Subcutaneous abdominal adipose tissue (tissue), 5 donors: ENCODE data around the gene CLCN6.

Experiments used
- H3K27ac ChIP-seq: one replicate; pipeline ENCODE4 v1.7.0; 2013; ENCODE audit warnings: low read depth, mild to moderate bottlenecking, inconsistent platforms, low read length, moderate library complexity
- H3K27me3 ChIP-seq, 5 donors: one replicate each; pipeline ENCODE4 v1.7.0; 2013; ENCODE audit warnings: low read length in 5 of 5, inconsistent platforms in 1 of 5; ENCODE audit not compliant: control insufficient read depth in 5 of 5, insufficient read depth in 4 of 5
- H3K36me3 ChIP-seq, 5 donors: one replicate each; pipeline ENCODE4 v1.7.0; 2013; ENCODE audit warnings: low read length in 5 of 5; ENCODE audit not compliant: control insufficient read depth in 5 of 5, insufficient read depth in 5 of 5
- H3K4me1 ChIP-seq, 5 donors: one replicate each; pipeline ENCODE4 v1.7.0; 2013; ENCODE audit warnings: low read length in 5 of 5, mild to moderate bottlenecking in 3 of 5, moderate library complexity in 1 of 5; ENCODE audit not compliant: control insufficient read depth in 5 of 5, insufficient read depth in 5 of 5
- H3K4me3 ChIP-seq, 5 donors: one replicate each; pipeline ENCODE4 v1.7.0; 2013; ENCODE audit warnings: low read length in 5 of 5, low read depth in 1 of 5
- H3K9ac ChIP-seq, 5 donors: one replicate each; pipeline ENCODE4 v1.7.0; 2013; ENCODE audit warnings: low read length in 5 of 5, mild to moderate bottlenecking in 4 of 5, moderate library complexity in 3 of 5
- H3K9me3 ChIP-seq, 5 donors: one replicate each; pipeline ENCODE4 v1.7.0; 2013; ENCODE audit warnings: low read length in 5 of 5; ENCODE audit not compliant: control insufficient read depth in 5 of 5
- donor health status: healthy.
- donor health status: healthy.
- donor health status: healthy.
- donor health status: healthy.
- donor health status: healthy.

The CLCN6 gene

GRCh38 chr1:11860083-11860482 is 54.1 kb downstream of the CLCN6 start:
- peaks cover 31 to 42% (median 34%) of the 10 kb centered on the region in 5 donors for H3K27me3 ChIP-seq

GRCh38 chr1:11860587-11860986 is 54.6 kb downstream of the CLCN6 start:
- no peak overlapping the region for H3K27ac ChIP-seq
- H3K4me1 ChIP-seq = peaks cover 0 to 3% (median 0%) of the 10 kb centered on the region in 5 donors
- no peak overlapping the region for H3K9ac ChIP-seq
- no peak overlapping the region for H3K4me3 ChIP-seq
- peaks cover 31 to 42% (median 34%) of the 10 kb centered on the region in 5 donors for H3K27me3 ChIP-seq
- H3K36me3 ChIP-seq = no peaks in the 10 kb centered on the region
- peaks cover 0 to 2% (median 0%) of the 10 kb centered on the region in 5 donors for H3K9me3 ChIP-seq

More at GRCh38 chr1:11860083-11860482, 54.1 kb downstream of the CLCN6 start:
- Histone ChIP-seq H3K4me3 (no peak overlapping the region), H3K36me3 (no peaks in the 10 kb centered on the region), H3K9ac (no peak overlapping the region), H3K4me1 (peaks cover 0 to 3% (median 0%) of the 10 kb centered on the region in 5 donors), H3K9me3 (peaks cover 0 to 2% (median 0%) of the 10 kb centered on the region in 5 donors), H3K27ac (no peak overlapping the region)

- H3K4me1 ChIP-seq = peaks cover 0 to 3% (median 0%) of the 10 kb centered on the region in 5 donors
- H3K27me3 ChIP-seq = peaks cover 24 to 35% (median 28%) of the 10 kb centered on the region in 5 donors
- no peaks in the 10 kb centered on the region for H3K36me3 ChIP-seq
- no peak overlapping the region for H3K27ac ChIP-seq
- no peak overlapping the region for H3K4me3 ChIP-seq
- peaks cover 0 to 2% (median 0%) of the 10 kb centered on the region in 5 donors for H3K9me3 ChIP-seq
- no peak overlapping the region for H3K9ac ChIP-seq
These were observed 56.9 kb downstream of the CLCN6 start for GRCh38 chr1:11862890-11863289.

GRCh38 chr1:11868331-11868980 is 62.5 kb downstream of the CLCN6 start:
- Histone ChIP-seq H3K27me3 (peaks cover 0 to 16% (median 0%) of the 10 kb centered on the region in 5 donors), H3K4me1 (peaks cover 0 to under 1% (median 0%) of the 10 kb centered on the region in 5 donors), H3K9me3 (no peaks in the 10 kb centered on the region), H3K4me3 (no peak overlapping the region), H3K36me3 (no peaks in the 10 kb centered on the region), H3K27ac (no peak overlapping the region), H3K9ac (no peak overlapping the region)

GRCh38 chr1:11869104-11869503 is 63.1 kb downstream of the CLCN6 start:
- Histone ChIP-seq H3K27me3 (peaks cover 0 to 17% (median 0%) of the 10 kb centered on the region in 5 donors), H3K4me3 (no peak overlapping the region), H3K36me3 (no peaks in the 10 kb centered on the region), H3K27ac (no peak overlapping the region), H3K4me1 (peaks cover 0 to 7% (median 0%) of the 10 kb centered on the region in 5 donors), H3K9ac (no peak overlapping the region), H3K9me3 (no peaks in the 10 kb centered on the region)

- Histone ChIP-seq H3K9me3 (no peaks in the 10 kb centered on the region), H3K27ac (no peak overlapping the region), H3K9ac (no peak overlapping the region), H3K27me3 (peaks cover 0 to 21% (median 0%) of the 10 kb centered on the region in 5 donors), H3K4me3 (no peak overlapping the region), H3K4me1 (peaks cover 0 to 13% (median 0%) of the 10 kb centered on the region in 5 donors), H3K36me3 (no peaks in the 10 kb centered on the region)
These were observed 63.7 kb downstream of the CLCN6 start for GRCh38 chr1:11869650-11870207.

- Histone ChIP-seq H3K27me3 (peaks cover 2 to 22% (median 4%) of the 10 kb centered on the region in 5 donors), H3K9ac (no peak overlapping the region), H3K9me3 (no peaks in the 10 kb centered on the region), H3K36me3 (no peaks in the 10 kb centered on the region), H3K4me1 (peaks cover 0 to 20% (median 0%) of the 10 kb centered on the region in 5 donors), H3K4me3 (no peak overlapping the region), H3K27ac (no peak overlapping the region)
These were observed 66.6 kb downstream of the CLCN6 start for GRCh38 chr1:11872545-11872944.

- no peak overlapping the region for H3K27ac ChIP-seq
- H3K4me1 ChIP-seq = peaks cover 0 to 20% (median 0%) of the 10 kb centered on the region in 5 donors
- H3K9me3 ChIP-seq = no peaks in the 10 kb centered on the region
- no peak overlapping the region for H3K4me3 ChIP-seq
- H3K27me3 ChIP-seq = peaks cover 6 to 27% (median 9%) of the 10 kb centered on the region in 5 donors
- H3K36me3 ChIP-seq = no peaks in the 10 kb centered on the region
- no peak overlapping the region for H3K9ac ChIP-seq
These were observed 67.6 kb downstream of the CLCN6 start for GRCh38 chr1:11873395-11874257.

- Histone ChIP-seq H3K27me3 (peaks cover 6 to 30% (median 13%) of the 10 kb centered on the region in 5 donors), H3K9me3 (no peaks in the 10 kb centered on the region), H3K4me1 (peaks cover 0 to 20% (median 0%) of the 10 kb centered on the region in 5 donors), H3K36me3 (no peaks in the 10 kb centered on the region), H3K4me3 (no peak overlapping the region), H3K27ac (no peak overlapping the region), H3K9ac (no peak overlapping the region)
These were observed 68.2 kb downstream of the CLCN6 start for GRCh38 chr1:11874258-11874562.

- Histone ChIP-seq H3K9ac (no peak overlapping the region), H3K27ac (no peak overlapping the region), H3K4me3 (no peak overlapping the region), H3K9me3 (no peaks in the 10 kb centered on the region), H3K4me1 (peaks cover 0 to 22% (median 3%) of the 10 kb centered on the region in 5 donors), H3K36me3 (no peaks in the 10 kb centered on the region), H3K27me3 (peaks cover 7 to 31% (median 16%) of the 10 kb centered on the region in 5 donors)
These were observed 68.6 kb downstream of the CLCN6 start for GRCh38 chr1:11874624-11875023.
